Measurements from ENCODE around the gene PRLR. TPM values are rescaled to one million over a fixed set of nuclear protein-coding genes. Genes with fewer than 3 reads are reported as not detected.
"Not testable (repeated sequence)": the region's sequence is repeated elsewhere in the genome, so short reads cannot be mapped to it uniquely, and the experiment has no call there.

Gene PRLR
- total RNA-seq, 3 donors from 2014 or later (not counting 1 experiment from before 2014, with no cell fraction given) = 0.05 to 0.16 (median 0.09) TPM

DNA sequence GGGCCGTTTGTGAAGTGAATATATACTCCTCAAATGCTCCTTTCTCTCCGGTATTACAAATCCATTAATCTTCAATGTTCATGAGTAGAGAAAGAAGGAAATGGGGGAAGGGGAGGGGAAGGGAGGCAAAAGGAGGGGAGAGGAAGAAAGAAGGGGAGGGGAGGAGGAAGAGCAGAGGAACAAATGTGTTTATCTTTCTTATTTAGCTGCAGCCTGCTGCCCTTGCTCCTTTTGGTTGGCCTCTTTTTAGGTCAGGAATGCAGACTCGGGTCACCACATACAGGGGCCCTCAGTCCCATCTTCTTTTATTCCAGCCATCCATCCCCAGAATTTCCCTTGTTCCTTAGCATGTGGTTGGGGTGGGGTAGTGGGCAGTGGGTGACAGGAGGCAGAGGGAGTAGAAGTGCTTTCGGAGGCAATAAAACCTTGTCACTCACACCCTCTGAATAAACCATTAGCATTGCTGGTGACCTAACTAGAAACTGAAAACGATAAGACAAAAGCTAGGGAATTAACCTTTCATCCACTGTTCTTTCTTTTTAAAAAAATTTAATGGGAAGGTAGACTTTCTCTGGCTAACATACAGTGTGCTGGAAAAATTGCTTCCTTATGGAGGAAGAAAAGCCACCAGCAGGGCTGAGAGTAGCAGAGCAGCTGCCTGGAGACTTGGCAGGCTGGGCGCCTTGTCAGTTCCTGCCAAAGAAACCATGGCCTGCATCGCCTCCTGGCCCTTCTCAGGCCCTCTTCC lies 16.8 kb upstream of the PRLR start:
- no peak overlapping the region for H3K27ac ChIP-seq (ENCODE audit: low read length)
- TF ChIP-seq, protein P1, sequence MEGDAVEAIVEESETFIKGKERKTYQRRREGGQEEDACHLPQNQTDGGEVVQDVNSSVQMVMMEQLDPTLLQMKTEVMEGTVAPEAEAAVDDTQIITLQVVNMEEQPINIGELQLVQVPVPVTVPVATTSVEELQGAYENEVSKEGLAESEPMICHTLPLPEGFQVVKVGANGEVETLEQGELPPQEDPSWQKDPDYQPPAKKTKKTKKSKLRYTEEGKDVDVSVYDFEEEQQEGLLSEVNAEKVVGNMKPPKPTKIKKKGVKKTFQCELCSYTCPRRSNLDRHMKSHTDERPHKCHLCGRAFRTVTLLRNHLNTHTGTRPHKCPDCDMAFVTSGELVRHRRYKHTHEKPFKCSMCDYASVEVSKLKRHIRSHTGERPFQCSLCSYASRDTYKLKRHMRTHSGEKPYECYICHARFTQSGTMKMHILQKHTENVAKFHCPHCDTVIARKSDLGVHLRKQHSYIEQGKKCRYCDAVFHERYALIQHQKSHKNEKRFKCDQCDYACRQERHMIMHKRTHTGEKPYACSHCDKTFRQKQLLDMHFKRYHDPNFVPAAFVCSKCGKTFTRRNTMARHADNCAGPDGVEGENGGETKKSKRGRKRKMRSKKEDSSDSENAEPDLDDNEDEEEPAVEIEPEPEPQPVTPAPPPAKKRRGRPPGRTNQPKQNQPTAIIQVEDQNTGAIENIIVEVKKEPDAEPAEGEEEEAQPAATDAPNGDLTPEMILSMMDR (IDR thresholded peaks at IDR 0.05) = no peak
- H3K27me3 ChIP-seq (ENCODE audit: control insufficient read depth, insufficient read depth, low read length) = no peaks in the 10 kb centered on the region
- Mint-ChIP-seq H3K36me3 (no peaks in the 10 kb centered on the region), H3K4me3 (no peak overlapping the region), H3K4me1 (no peaks in the 10 kb centered on the region), H3K9me3 (peaks cover 2 to 8% of the 10 kb centered on the region in 2 donors), H3K27me3 (ENCODE audit: low read depth in 2 of 2) (no peaks in the 10 kb centered on the region), H3K27ac (no peak overlapping the region)
- no peaks in the 10 kb centered on the region for H3K9me3 ChIP-seq (ENCODE audit: control insufficient read depth, insufficient read depth, low read length)
- no peaks in the 10 kb centered on the region for H3K36me3 ChIP-seq (ENCODE audit: control insufficient read depth, insufficient read depth, low read length)
- no peak overlapping the region for H3K4me3 ChIP-seq (ENCODE audit: low read length)
- no peak for DNase-seq
- intact Hi-C loops (cut with micrococcal nuclease) = no loop called here
- no peak for ATAC-seq
- H3K4me1 ChIP-seq (ENCODE audit: control insufficient read depth, insufficient read depth, low read length) = no peaks in the 10 kb centered on the region
- WGBS (ENCODE audit: insufficient coverage) = 69% methylated on average over 3 of the region's 7 CpGs

DNA sequence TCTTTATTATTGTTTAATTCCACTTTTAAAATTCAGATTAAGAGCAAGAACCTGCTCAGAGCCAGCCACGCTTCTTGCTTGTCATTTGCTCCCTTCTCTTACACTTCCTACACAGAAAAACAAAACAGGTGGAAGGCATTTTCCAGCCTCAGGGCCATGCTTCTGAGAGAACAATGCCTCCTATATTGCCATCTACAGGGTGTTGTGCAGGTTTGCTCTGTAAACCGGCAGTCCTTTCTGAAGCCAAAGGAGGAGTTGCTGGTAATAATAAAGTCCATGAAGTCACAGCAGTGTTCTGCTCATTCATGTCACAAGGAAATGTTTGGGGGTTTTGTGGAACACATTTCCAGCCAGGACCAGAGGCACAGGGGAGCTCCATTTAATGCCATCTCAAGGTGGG lies 16.1 kb upstream of the PRLR start:
- ATAC-seq (no peak), DNase-seq (no peak)
- H3K36me3 ChIP-seq (ENCODE audit: control insufficient read depth, insufficient read depth, low read length) = no peaks in the 10 kb centered on the region
- no peaks in the 10 kb centered on the region for H3K4me1 ChIP-seq (ENCODE audit: control insufficient read depth, insufficient read depth, low read length)
- peaks cover 2 to 6% of the 10 kb centered on the region in 2 donors for H3K9me3 Mint-ChIP-seq
- no peaks in the 10 kb centered on the region for H3K4me1 Mint-ChIP-seq
- H3K27ac ChIP-seq (ENCODE audit: low read length) = no peak overlapping the region
- H3K27ac Mint-ChIP-seq = no peak overlapping the region
- no peaks in the 10 kb centered on the region for H3K27me3 Mint-ChIP-seq (ENCODE audit: low read depth in 2 of 2)
- no peak overlapping the region for H3K4me3 ChIP-seq (ENCODE audit: low read length)
- no peaks in the 10 kb centered on the region for H3K9me3 ChIP-seq (ENCODE audit: control insufficient read depth, insufficient read depth, low read length)
- TF ChIP-seq, protein P1 (IDR thresholded peaks at IDR 0.05) = no peak
- H3K36me3 Mint-ChIP-seq = no peaks in the 10 kb centered on the region
- 41% methylated on average over 2 of the region's 2 CpGs for WGBS (ENCODE audit: insufficient coverage)
- intact Hi-C loops (cut with micrococcal nuclease) = no loop called here
- no peaks in the 10 kb centered on the region for H3K27me3 ChIP-seq (ENCODE audit: control insufficient read depth, insufficient read depth, low read length)
- no peak overlapping the region for H3K4me3 Mint-ChIP-seq

DNA sequence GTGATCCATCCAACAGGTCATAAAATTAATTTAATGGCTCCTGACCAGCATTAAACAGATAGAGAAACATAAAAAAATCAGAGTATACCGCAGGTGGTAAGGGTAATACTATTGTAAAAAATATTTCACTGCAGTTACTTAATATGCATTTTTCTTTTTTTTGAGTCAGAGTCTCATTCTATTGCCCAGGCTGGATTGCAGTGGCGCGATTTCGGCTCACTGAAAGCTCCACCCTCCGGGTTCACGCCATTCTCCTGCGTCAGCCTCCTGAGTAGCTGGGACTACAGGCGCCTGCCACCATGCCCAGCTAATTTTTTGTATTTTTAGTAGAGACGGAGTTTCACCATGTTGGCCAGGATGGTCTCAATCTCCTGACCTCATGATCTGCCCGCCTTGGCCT lies 15.1 kb upstream of the PRLR start:
- H3K27me3 Mint-ChIP-seq (ENCODE audit: low read depth in 2 of 2); H3K27ac ChIP-seq (ENCODE audit: low read length); H3K4me3 Mint-ChIP-seq; H3K27me3 ChIP-seq (ENCODE audit: control insufficient read depth, insufficient read depth, low read length); intact Hi-C loops (cut with micrococcal nuclease); H3K4me1 ChIP-seq (ENCODE audit: control insufficient read depth, insufficient read depth, low read length); H3K36me3 Mint-ChIP-seq; DNase-seq; ATAC-seq; H3K9me3 Mint-ChIP-seq; H3K4me3 ChIP-seq (ENCODE audit: low read length); H3K9me3 ChIP-seq (ENCODE audit: control insufficient read depth, insufficient read depth, low read length); H3K36me3 ChIP-seq (ENCODE audit: control insufficient read depth, insufficient read depth, low read length); H3K4me1 Mint-ChIP-seq; H3K27ac Mint-ChIP-seq: not testable (repeated sequence)
- 94% methylated on average over 7 of the region's 10 CpGs for WGBS (ENCODE audit: insufficient coverage)

DNA sequence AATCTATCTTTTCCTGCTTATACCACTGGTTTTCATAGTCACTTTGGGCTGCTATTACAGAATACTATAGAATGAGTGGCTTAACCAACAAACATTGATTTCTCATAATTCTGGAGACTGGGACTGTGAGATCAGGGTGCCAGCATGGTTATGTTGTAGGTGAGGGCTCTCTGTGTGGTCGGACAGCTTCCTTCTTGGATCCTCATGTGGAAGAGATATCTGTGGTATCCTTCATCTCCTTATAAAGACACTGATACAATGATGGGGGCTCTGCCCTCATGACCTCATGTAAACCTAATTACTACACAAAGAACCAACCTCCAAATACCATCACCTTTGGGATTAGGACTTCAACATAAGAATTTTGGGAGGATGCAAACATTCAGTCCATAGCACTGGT lies 13.9 kb upstream of the PRLR start:
- H3K36me3 Mint-ChIP-seq = no peaks in the 10 kb centered on the region
- Histone ChIP-seq H3K27me3 (ENCODE audit: control insufficient read depth, insufficient read depth, low read length) (no peaks in the 10 kb centered on the region), H3K36me3 (ENCODE audit: control insufficient read depth, insufficient read depth, low read length) (no peaks in the 10 kb centered on the region), H3K4me3 (ENCODE audit: low read length) (no peak overlapping the region), H3K9me3 (ENCODE audit: control insufficient read depth, insufficient read depth, low read length) (no peaks in the 10 kb centered on the region), H3K27ac (ENCODE audit: low read length) (no peak overlapping the region), H3K4me1 (ENCODE audit: control insufficient read depth, insufficient read depth, low read length) (no peaks in the 10 kb centered on the region)
- no peak overlapping the region for H3K4me3 Mint-ChIP-seq
- H3K27ac Mint-ChIP-seq = no peak overlapping the region
- DNase-seq (no peak), ATAC-seq (no peak)
- no CpG with 5 or more reads among the region's 1 CpG for WGBS (ENCODE audit: insufficient coverage)
- no peaks in the 10 kb centered on the region for H3K27me3 Mint-ChIP-seq (ENCODE audit: low read depth in 2 of 2)
- peaks cover 2 to 3% of the 10 kb centered on the region in 2 donors for H3K9me3 Mint-ChIP-seq
- TF ChIP-seq, protein P1 (IDR thresholded peaks at IDR 0.05) = no peak
- intact Hi-C loops (cut with micrococcal nuclease) = no loop called here
- H3K4me1 Mint-ChIP-seq = no peaks in the 10 kb centered on the region

All from natural killer cell (primary cell).